ENCODE measurements around the gene DDX3X.

GRCh38 chrX:41351923-41352322 is 18.0 kb downstream of the DDX3X start:
- TF ChIP-seq CTCF (conservative IDR thresholded peaks at IDR 0.05 in 1 of 2, IDR thresholded peaks at IDR 0.05 in 1 of 2; ENCODE audit: low read depth in 1 of 2, low read length in 2 of 2) = no peak
- no peak for TF ChIP-seq EZH2 (IDR thresholded peaks at IDR 0.05; ENCODE audit: low read length, missing control alignments)

Data from fibroblast of lung (primary cell).